ENCODE results near the gene GEMIN7. TPM values are rescaled to one million over a fixed set of nuclear protein-coding genes. Genes with fewer than 3 reads are reported as not detected.

The GEMIN7 gene, protein sequence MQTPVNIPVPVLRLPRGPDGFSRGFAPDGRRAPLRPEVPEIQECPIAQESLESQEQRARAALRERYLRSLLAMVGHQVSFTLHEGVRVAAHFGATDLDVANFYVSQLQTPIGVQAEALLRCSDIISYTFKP
- total RNA-seq = 10 to 100 TPM; 53.6 to 58.2 TPM

DNA sequence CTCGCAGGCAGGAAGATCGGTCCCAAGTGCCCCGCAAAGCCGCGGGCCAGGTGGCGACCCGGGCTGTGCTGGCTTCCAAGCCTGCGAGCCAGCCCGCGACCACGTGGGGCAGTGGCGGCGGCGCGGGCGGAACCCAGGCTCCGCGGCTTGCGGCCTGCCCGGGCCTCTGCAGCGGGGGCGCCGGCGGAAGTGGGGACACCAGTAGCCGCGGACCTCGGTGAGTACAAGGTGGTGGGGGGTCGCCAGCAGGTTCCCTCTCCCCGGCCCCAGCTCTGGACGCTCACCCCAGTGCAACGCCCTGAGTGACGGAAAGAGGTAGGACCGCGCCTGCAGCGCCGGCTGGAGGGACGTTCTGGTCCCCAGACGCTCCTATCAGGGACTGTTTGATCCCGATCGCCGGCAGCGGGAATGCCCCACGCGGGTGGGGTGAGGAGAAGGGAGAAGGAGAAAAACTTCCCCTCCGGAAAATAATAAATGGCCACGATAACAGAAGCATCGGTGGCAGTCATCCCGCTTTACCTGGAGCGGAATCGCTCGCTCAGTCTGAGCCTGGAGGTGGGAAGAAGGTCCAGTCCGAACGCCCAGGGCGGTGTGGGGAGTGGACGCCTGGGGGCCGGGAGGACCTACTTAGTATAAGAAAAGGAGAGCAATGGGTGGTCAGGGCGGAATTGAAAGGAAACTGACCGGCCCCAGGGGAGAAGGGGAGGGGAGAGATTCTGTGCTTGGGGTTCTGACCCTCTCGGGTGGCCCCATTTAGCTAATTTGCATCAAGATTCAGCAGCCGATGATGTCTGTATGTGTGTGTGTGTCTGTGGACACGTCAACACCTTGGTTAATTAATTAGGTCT, at the start of gene GEMIN7:
TSS of gene GEMIN7 (plus strand) at position 198 of the 848 bp plus-strand sequence. CDS start 10,855 bp downstream, outside the sequence.
- peaks cover 36% of the 10 kb centered on the region for H3K4me1 Mint-ChIP-seq
- DNase-seq = peak; percentile 90
- peak within 1 kb of the TSS; percentile 96 for H3K4me3 Mint-ChIP-seq
- peaks cover 27% of the 10 kb centered on the region for H3K36me3 Mint-ChIP-seq
- H3K27ac Mint-ChIP-seq = peak within 1 kb of the TSS; percentile 89
- no peaks in the 10 kb centered on the region for H3K9me3 Mint-ChIP-seq
- no peaks in the 10 kb centered on the region for H3K27me3 Mint-ChIP-seq

DNA sequence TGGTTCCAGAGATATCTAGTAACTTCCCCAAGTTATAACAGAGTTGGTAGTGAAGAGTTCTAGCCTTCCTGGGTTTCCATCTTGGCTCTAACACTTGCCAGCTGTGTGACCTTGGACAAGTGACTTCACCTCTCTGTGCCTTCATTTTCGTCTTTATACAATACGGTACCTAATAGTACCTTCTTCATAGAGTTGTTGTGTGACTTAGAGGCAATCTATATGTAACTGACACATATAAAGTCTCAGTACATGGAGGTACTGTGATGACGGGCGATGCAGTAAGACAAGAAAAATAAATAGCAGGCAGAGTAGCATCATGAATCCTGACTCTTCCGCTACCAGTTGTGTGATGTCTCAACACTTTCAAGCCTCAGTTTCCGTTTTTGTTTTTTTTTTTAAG, 48.2 kb upstream of the GEMIN7 start:
- H3K27ac Mint-ChIP-seq = no peak overlapping the region
- DNase-seq = no peak
- H3K4me3 Mint-ChIP-seq = no peak overlapping the region
- H3K36me3 Mint-ChIP-seq = peaks cover 40% of the 10 kb centered on the region
- no peaks in the 10 kb centered on the region for H3K4me1 Mint-ChIP-seq
- H3K9me3 Mint-ChIP-seq = no peaks in the 10 kb centered on the region
- H3K27me3 Mint-ChIP-seq = no peaks in the 10 kb centered on the region

DNA sequence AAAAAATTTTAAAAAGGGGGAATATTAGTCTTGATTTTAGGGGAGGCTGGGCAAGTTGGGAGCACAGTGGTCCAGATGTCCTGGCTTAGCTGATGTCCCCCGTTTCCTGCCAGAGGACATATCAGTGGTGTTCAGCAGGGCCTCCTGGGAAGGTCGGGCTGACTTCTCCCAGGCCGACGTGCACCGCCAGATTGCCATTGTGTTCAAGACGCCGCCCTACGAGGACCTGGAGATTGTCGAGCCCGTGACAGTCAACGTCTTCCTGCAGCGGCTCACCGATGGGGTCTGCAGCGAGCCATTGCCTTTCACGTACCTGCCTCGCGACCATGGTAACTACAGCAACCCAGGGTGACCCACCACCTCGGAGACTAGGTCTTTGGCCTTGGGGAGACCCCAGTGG, 46.6 kb upstream of the GEMIN7 start:
- DNase-seq = no peak
- H3K9me3 Mint-ChIP-seq = no peaks in the 10 kb centered on the region
- no peaks in the 10 kb centered on the region for H3K27me3 Mint-ChIP-seq
- peaks cover 39% of the 10 kb centered on the region for H3K36me3 Mint-ChIP-seq
- H3K4me1 Mint-ChIP-seq = no peaks in the 10 kb centered on the region
- H3K4me3 Mint-ChIP-seq = no peak overlapping the region
- no peak overlapping the region for H3K27ac Mint-ChIP-seq

DNA sequence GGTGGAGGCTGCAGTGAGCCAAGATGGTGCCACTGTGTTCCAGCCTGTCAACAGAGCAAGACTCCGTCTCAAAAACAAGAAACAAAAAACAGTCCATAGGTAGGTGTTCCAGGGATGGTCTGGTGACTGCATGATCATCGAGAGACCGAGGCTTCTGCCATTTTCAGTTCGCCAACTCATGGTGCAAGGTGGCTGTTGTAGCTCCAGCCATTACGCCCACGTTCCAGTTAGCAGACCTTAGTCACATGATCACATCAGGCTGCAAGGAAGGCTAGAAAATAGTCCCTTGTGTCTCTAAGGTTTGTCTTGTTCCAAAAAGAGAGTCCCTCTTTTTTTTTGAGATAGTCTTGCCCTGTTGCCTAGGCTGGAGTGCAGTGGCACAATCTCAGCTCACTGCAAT, 43.3 kb upstream of the GEMIN7 start:
- Mint-ChIP-seq H3K27me3 (no peaks in the 10 kb centered on the region), H3K9me3 (no peaks in the 10 kb centered on the region), H3K4me3 (no peak overlapping the region), H3K27ac (no peak overlapping the region), H3K36me3 (peaks cover 41% of the 10 kb centered on the region), H3K4me1 (peaks cover 17% of the 10 kb centered on the region)
- no peak for DNase-seq

DNA sequence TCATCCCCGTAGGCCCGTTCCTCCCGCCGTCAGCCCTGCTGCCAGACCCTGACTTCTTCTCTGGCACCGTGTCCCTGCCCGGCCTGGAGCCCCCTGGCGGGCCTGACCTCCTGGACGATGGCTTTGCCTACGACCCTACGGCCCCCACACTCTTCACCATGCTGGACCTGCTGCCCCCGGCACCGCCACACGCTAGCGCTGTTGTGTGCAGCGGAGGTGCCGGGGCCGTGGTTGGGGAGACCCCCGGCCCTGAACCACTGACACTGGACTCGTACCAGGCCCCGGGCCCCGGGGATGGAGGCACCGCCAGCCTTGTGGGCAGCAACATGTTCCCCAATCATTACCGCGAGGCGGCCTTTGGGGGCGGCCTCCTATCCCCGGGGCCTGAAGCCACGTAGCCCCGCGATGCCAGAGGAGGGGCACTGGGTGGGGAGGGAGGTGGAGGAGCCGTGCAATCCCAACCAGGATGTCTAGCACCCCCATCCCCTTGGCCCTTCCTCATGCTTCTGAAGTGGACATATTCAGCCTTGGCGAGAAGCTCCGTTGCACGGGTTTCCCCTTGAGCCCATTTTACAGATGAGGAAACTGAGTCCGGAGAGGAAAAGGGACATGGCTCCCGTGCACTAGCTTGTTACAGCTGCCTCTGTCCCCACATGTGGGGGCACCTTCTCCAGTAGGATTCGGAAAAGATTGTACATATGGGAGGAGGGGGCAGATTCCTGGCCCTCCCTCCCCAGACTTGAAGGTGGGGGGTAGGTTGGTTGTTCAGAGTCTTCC, 41.5 kb upstream of the GEMIN7 start:
- Mint-ChIP-seq H3K9me3 (no peaks in the 10 kb centered on the region), H3K4me3 (peak overlapping the region; percentile 29), H3K36me3 (peaks cover 46% of the 10 kb centered on the region), H3K4me1 (peaks cover 28% of the 10 kb centered on the region), H3K27ac (peak overlapping the region; percentile 16), H3K27me3 (no peaks in the 10 kb centered on the region)
- no peak for DNase-seq

DNA sequence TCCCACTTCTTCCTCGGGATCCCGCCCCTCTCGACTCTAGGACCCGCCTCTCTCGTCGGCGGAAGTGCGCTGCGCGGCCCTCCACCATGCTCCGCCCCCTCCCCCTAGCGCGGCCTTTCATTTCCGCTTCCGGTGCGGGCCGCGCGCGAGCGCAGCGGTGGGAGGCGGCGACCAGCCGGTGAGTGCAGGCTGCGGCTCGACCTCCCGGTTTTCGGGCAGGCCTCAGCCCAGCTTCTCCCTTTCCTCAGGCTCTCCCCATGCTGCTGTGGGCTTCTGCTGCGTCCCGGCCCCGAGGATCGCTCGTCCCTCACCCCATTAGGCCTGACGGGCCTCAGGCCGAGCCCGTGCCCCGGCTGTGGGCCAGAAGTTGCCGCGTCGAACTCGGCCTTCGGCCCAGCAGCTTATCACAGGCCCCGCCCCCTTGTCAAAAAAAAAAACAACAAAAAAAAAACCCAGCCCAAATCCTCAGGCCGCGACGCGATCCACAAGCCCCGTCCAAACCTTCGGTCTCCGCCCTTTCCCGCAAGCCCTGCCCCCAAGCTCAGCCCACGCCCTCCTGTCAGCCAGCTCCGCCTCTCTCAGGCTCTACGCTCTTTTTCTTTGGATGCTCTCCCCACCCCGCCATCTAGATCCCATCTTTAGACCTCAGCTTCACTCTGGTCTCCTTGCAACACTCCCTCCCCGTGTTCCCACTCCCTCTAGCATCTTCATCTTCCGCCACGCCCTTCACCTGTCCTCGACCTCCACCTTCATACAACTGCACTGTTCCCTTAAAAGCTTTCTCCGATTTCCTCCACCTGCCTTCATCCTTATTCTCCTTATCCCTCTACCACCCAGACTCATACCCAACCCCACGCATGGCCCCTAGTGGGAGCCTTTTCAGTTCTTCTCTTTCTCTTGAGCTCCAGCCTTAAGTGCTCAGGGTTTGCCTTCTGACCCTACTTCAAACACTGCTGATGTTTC, 39.8 kb upstream of the GEMIN7 start, which contains the start of gene CLASRP:
TSS of gene CLASRP (plus strand) at position 115 of the 963 bp plus-strand sequence. CDS start 1,168 bp downstream, outside the sequence.
- Mint-ChIP-seq H3K4me1 (peaks cover 28% of the 10 kb centered on the region), H3K36me3 (peaks cover 39% of the 10 kb centered on the region), H3K27ac (peak within 1 kb of the TSS; percentile 93), H3K27me3 (no peaks in the 10 kb centered on the region), H3K4me3 (peak within 1 kb of the TSS; percentile 94), H3K9me3 (no peaks in the 10 kb centered on the region)
- DNase-seq = peak; percentile 91

DNA sequence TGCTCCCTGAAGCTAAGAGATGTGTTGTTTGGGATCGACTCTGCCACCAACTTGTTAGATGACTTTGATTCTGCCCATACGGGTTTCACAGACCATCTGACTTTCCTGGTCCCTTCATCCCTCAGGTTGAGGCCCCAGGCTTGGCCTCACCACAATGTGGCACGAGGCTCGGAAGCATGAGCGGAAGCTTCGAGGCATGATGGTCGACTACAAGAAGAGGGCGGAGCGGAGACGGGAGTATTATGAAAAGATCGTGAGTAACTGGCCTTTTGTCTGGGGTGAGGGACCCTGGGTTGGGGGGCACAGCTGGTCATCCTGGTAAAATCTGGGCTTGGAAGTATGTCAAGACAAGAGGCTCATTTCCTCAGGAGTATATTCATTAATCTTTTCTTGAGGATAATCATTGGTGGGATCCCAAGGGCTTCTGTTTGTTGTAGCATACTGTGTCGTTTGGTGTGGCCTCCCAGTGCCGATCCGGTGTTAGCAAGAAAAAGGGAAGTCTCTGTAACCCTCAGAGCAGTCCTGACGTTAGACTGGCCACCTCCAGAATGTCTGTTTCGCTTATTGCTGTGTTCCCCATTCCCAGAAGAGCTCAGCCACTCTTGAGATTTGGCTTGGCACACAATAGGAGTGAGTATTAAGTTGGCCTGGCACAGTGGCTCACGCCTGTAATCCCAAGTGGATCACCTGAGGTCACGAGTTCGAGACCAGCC, 38.8 kb upstream of the GEMIN7 start:
- Mint-ChIP-seq H3K4me3 (peak overlapping the region; percentile 94), H3K36me3 (peaks cover 29% of the 10 kb centered on the region), H3K4me1 (peaks cover 28% of the 10 kb centered on the region), H3K9me3 (no peaks in the 10 kb centered on the region), H3K27me3 (no peaks in the 10 kb centered on the region), H3K27ac (peak overlapping the region; percentile 40)
- no peak for DNase-seq

DNA sequence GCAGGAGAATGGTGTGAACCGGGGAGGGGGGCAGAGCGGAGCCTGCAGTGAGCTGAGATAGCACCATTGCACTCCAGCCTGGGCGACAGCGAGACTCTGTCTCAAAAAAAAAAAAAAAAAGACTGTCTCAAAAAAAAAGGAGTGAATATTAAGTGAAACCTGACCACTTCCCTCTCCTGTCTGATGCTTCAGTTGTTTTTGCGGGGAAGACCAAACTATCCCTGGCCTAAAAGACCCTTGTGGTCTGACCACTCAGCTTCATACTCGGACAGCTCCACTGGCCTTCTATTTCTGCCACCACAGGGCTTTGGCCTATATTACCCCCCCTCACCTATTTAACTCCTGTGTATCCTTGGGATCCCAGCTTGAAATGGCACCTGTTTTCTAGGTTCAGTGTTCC, 37.9 kb upstream of the GEMIN7 start:
- no peaks in the 10 kb centered on the region for H3K27me3 Mint-ChIP-seq

DNA sequence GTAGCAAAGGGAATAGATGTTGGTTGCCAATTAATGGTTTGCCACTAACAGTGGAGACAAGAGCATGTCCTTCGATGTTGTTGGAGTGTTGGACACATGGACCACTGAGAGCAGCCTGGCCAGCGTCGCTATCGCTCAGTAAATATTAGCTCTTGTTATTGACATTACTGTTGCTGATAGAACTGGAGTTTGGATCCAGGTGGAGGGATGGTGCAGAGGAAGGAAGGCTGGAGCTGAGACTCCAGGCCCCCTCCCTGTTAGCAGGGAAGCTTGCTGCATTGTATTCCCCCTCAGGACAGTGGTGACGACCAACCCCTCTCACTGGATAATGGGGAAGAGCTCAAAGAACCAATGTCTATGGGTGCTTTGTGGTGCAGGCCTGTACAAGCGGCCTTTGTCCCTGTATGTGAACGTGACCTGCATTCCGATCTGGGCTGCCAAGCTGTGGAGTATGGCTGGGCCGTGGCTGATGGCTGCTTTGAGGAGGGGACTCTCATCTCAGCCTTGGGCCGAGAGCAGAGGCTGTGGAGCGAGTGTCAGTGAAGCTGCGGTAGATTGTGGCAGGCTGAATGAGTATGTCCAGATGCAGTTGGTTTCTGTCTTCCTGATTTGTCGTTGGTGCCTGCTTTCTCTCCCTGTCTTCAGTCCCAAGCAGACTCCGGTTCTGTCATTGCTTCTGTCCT, 33.2 kb upstream of the GEMIN7 start:
- H3K4me1 Mint-ChIP-seq = peaks cover 40% of the 10 kb centered on the region
- DNase-seq = no peak
- H3K27ac Mint-ChIP-seq = peak overlapping the region; percentile 48
- H3K9me3 Mint-ChIP-seq = no peaks in the 10 kb centered on the region
- no peak overlapping the region for H3K4me3 Mint-ChIP-seq
- no peaks in the 10 kb centered on the region for H3K27me3 Mint-ChIP-seq
- H3K36me3 Mint-ChIP-seq = peaks cover 25% of the 10 kb centered on the region

More for the DNA sequence above, 37.9 kb upstream of the GEMIN7 start:
- DNase-seq = no peak
- peaks cover 30% of the 10 kb centered on the region for H3K36me3 Mint-ChIP-seq
- H3K27ac Mint-ChIP-seq = no peak overlapping the region
- H3K4me1 Mint-ChIP-seq = peaks cover 36% of the 10 kb centered on the region
- no peaks in the 10 kb centered on the region for H3K9me3 Mint-ChIP-seq
- peak overlapping the region; percentile 27 for H3K4me3 Mint-ChIP-seq

DNA sequence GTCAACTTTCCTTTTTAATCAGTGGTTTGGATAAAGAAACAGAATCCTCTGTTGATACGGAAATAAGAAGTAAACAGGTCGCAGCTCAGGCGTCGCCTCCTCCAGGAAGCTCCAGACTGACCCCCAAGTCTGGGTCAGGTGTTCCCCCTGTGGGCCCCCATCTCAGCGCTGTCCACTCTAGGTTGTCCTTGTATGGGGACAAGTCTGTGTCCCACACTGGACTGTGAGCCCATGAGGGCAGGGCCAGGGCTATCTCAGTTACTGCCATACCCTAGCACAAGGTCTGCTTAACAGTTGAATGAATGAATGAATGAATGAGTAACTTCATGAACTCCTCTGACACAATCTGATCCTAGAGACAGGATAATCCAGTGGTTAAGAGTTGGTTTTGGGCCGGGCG, 32.7 kb upstream of the GEMIN7 start:
- H3K4me1 Mint-ChIP-seq = peaks cover 37% of the 10 kb centered on the region
- no peaks in the 10 kb centered on the region for H3K9me3 Mint-ChIP-seq
- no peaks in the 10 kb centered on the region for H3K27me3 Mint-ChIP-seq
- peaks cover 22% of the 10 kb centered on the region for H3K36me3 Mint-ChIP-seq
- peak overlapping the region; percentile 20 for H3K27ac Mint-ChIP-seq
- no peak overlapping the region for H3K4me3 Mint-ChIP-seq
- no peak for DNase-seq

DNA sequence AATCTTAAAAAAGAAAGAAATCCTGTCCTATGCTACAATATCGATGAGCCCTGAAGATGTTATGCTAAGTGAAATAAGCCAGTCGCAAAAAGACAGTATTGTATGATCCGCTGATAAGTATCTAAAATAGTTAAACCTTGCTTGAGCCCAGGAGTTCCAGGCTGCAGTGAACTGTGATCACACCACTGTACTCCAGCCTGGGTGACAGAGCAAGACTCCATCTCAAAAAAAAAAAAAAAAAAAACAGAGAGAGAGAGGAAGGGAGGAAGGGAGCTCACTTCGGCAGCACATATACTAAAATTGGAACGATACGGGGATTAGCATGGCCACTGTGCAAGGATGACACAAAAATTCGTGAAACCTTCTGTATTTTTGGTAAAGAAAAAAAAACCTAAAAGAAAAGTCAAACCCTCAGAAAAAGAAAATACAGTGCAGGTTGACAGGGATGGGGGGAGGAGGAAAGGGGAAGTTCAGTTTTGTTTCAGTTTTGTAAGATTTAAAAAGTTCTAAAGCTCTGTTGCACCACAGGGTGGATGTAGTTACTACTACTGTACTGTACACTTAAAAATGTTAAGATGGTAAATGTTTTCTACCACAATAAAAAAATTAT, 31.8 kb upstream of the GEMIN7 start:
- Mint-ChIP-seq H3K4me1 (peaks cover 31% of the 10 kb centered on the region), H3K36me3 (peaks cover 18% of the 10 kb centered on the region), H3K9me3 (no peaks in the 10 kb centered on the region), H3K4me3 (peak overlapping the region; percentile 40), H3K27ac (peak overlapping the region; percentile 47), H3K27me3 (no peaks in the 10 kb centered on the region)
- no peak for DNase-seq

DNA sequence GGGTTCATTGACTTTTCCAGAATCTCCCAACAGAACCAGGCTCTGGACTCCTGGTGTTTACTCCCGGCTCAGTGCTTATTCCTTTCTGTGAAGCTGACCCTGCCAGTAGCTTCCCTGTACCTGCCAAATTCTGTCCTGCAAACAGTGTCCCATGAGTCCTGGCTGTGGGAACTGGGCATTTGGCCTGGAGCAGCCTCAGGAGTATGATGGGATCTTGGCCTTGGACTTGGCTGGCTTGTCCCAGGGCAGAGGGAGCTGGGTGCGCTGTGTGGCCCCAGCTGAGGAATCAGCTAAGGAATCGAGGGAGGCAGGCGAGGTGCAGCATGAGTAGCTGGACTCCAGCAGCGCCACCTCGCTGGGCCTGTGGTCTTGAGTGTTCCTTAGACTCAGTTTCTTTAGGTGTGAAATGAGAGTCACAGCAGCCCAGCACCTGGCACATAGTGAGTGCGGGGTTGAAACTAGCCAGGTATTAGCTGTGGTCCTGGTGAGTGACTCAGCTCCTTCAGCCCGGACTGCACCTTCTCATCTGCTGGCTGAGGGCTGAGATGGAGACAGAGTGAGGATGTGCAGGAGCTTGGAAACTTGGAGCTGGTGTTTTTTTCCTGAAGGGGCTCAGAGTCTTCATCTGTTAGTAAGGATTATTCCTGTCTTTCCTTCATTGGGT, 29.9 kb upstream of the GEMIN7 start:
- peaks cover 31% of the 10 kb centered on the region for H3K4me1 Mint-ChIP-seq
- no peak for DNase-seq
- no peaks in the 10 kb centered on the region for H3K9me3 Mint-ChIP-seq
- H3K4me3 Mint-ChIP-seq = no peak overlapping the region
- peaks cover 26% of the 10 kb centered on the region for H3K36me3 Mint-ChIP-seq
- H3K27ac Mint-ChIP-seq = peak overlapping the region; percentile 58
- no peaks in the 10 kb centered on the region for H3K27me3 Mint-ChIP-seq
